Neural crest cell (in vitro differentiated cells): ENCODE measurements around the gene GOLGA8S. TPM values are rescaled to one million over a fixed set of nuclear protein-coding genes. Genes with fewer than 3 reads are reported as not detected.
"Not testable (repeated sequence)": the region's sequence is repeated elsewhere in the genome, so short reads cannot be mapped to it uniquely, and the experiment has no call there.

Experiments used
- DNase-seq: peaks from one replicate; pipeline ENCODE4 v3.0.0; 2021; ENCODE audit warnings: low read depth, mixed read lengths, low spot score
- H3K27ac Mint-ChIP-seq: one replicate; pipeline ENCODE4 v1.8.0; 2021; ENCODE audit warnings: mild to moderate bottlenecking, mixed read lengths; ENCODE audit not compliant: unreplicated experiment
- H3K27me3 Mint-ChIP-seq: 2 replicates; pipeline ENCODE4 v1.8.0; 2021; ENCODE audit warnings: low read depth, mild to moderate bottlenecking, mixed read lengths
- H3K36me3 Mint-ChIP-seq: 2 replicates; pipeline ENCODE4 v1.8.0; 2021; ENCODE audit warnings: low read depth, mild to moderate bottlenecking, mixed read lengths
- H3K4me1 Mint-ChIP-seq: 2 replicates; pipeline ENCODE4 v1.8.0; 2021; ENCODE audit warnings: mixed read lengths
- H3K4me3 Mint-ChIP-seq: one replicate; pipeline ENCODE4 v1.8.0; 2021; ENCODE audit warnings: mild to moderate bottlenecking, mixed read lengths
- H3K9me3 Mint-ChIP-seq: 2 replicates; pipeline ENCODE4 v1.8.0; 2021; ENCODE audit warnings: mixed read lengths
- CTCF ChIP-seq: fragments of 200-600 bp; sonication (generic); conservative IDR thresholded peaks from 2 replicates; pipeline ENCODE4 v1.5.0; 2021; ENCODE audit warnings: antibody characterized with exemption, mild to moderate bottlenecking
- total RNA-seq: library from RNA; stranded (reverse); gene quantifications from 2 replicates; pipeline ENCODE4 v1.2.1, GENCODE V29; 2021

Gene GOLGA8S
- total RNA-seq, 1 donor from 2014 or later: 0.33 TPM

- DNase-seq: no peak
- Mint-ChIP-seq H3K27ac (no peak overlapping the region), H3K9me3 (no peaks in the 10 kb centered on the region), H3K27me3 (no peaks in the 10 kb centered on the region), H3K4me1 (no peaks in the 10 kb centered on the region), H3K36me3 (no peaks in the 10 kb centered on the region), H3K4me3 (no peak overlapping the region)
- TF ChIP-seq CTCF: no peak
These were observed 17.7 kb downstream of the GOLGA8S start for GRCh38 chr15:23372284-23372683.

GRCh38 chr15:23372891-23373600 lies 18.5 kb downstream of the GOLGA8S start:
- H3K27ac Mint-ChIP-seq, H3K27me3 Mint-ChIP-seq, H3K4me3 Mint-ChIP-seq, H3K36me3 Mint-ChIP-seq, H3K4me1 Mint-ChIP-seq, H3K9me3 Mint-ChIP-seq, DNase-seq: not testable (repeated sequence)

- not testable (repeated sequence) for H3K9me3 Mint-ChIP-seq, H3K4me1 Mint-ChIP-seq, DNase-seq
These were observed 19.7 kb downstream of the GOLGA8S start for GRCh38 chr15:23374226-23374625.

GRCh38 chr15:23378946-23379345 lies 24.4 kb downstream of the GOLGA8S start:
- H3K4me1 Mint-ChIP-seq, H3K4me3 Mint-ChIP-seq, DNase-seq: not testable (repeated sequence)

More at GRCh38 chr15:23374226-23374625, 19.7 kb downstream of the GOLGA8S start:
- H3K36me3 Mint-ChIP-seq, H3K27ac Mint-ChIP-seq, H3K27me3 Mint-ChIP-seq, H3K4me3 Mint-ChIP-seq: not testable (repeated sequence)

GRCh38 chr15:23380700-23381099 lies 26.2 kb downstream of the GOLGA8S start:
- H3K27ac Mint-ChIP-seq: not testable (repeated sequence)

More at GRCh38 chr15:23378946-23379345, 24.4 kb downstream of the GOLGA8S start:
- H3K27me3 Mint-ChIP-seq, H3K27ac Mint-ChIP-seq, H3K36me3 Mint-ChIP-seq, H3K9me3 Mint-ChIP-seq: not testable (repeated sequence)

GRCh38 chr15:23381192-23381591 lies 26.6 kb downstream of the GOLGA8S start:
- H3K4me1 Mint-ChIP-seq, H3K27me3 Mint-ChIP-seq, H3K4me3 Mint-ChIP-seq, DNase-seq, H3K27ac Mint-ChIP-seq, H3K36me3 Mint-ChIP-seq, H3K9me3 Mint-ChIP-seq: not testable (repeated sequence)

More at GRCh38 chr15:23380700-23381099, 26.2 kb downstream of the GOLGA8S start:
- not testable (repeated sequence) for H3K27me3 Mint-ChIP-seq, DNase-seq, H3K4me1 Mint-ChIP-seq, H3K4me3 Mint-ChIP-seq, H3K36me3 Mint-ChIP-seq, H3K9me3 Mint-ChIP-seq

- peaks cover 6% of the 10 kb centered on the region for H3K27me3 Mint-ChIP-seq
- H3K36me3 Mint-ChIP-seq: no peaks in the 10 kb centered on the region
- no peaks in the 10 kb centered on the region for H3K9me3 Mint-ChIP-seq
- DNase-seq: no peak
- H3K27ac Mint-ChIP-seq: no peak overlapping the region
- no peak overlapping the region for H3K4me3 Mint-ChIP-seq
- TF ChIP-seq CTCF: no peak
- no peaks in the 10 kb centered on the region for H3K4me1 Mint-ChIP-seq
These were observed 29.8 kb downstream of the GOLGA8S start for GRCh38 chr15:23384371-23384770.

GRCh38 chr15:23385886-23386430 lies 31.4 kb downstream of the GOLGA8S start:
- no peaks in the 10 kb centered on the region for H3K9me3 Mint-ChIP-seq

More at GRCh38 chr15:23385886-23386430, 31.4 kb downstream of the GOLGA8S start:
- Mint-ChIP-seq H3K4me3 (no peak overlapping the region), H3K4me1 (no peaks in the 10 kb centered on the region), H3K27me3 (peaks cover 6% of the 10 kb centered on the region), H3K36me3 (no peaks in the 10 kb centered on the region), H3K27ac (no peak overlapping the region)
- no peak for DNase-seq
- TF ChIP-seq CTCF: no peak
